ENCODE data around the gene DOK7. TPM values are rescaled to one million over a fixed set of nuclear protein-coding genes. Genes with fewer than 3 reads are reported as not detected.

The DOK7 gene
- total and polyA plus RNA-seq, 7 donors: 0.85 to 1.9 (median 1.2) TPM; not detected in 4

DNA sequence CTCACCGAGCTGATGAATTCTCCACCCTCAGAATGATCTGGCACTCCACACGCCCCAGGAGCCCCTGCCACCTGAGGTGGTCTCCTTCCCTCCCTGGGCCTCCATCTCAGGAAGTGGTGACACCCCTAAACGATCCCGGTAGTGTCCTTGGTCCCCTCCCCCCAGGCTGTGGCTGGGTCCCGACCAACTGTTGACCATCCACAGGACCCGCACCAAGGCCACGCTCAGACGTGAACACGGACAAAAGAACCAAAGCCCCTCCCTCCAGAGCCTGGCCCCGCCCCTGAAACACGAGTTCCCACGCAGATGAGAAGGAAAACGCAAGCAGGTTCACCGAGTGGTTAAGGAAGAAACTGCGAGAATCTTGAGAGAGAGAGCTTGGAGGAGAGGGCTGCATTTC, 52.5 kb downstream of the DOK7 start:
- no peak for DNase-seq
- 83 to 88% methylated on average over 15 of the region's 15 CpGs for WGBS, 2 donors
- Histone ChIP-seq H3K4me3 (no peak overlapping the region), H3K36me3 (peaks cover 48 to 96% (median 71%) of the 10 kb centered on the region in 4 donors), H3K27ac (no peak overlapping the region), H3K9me3 (no peaks in the 10 kb centered on the region), H3K4me1 (no peaks in the 10 kb centered on the region), H3K27me3 (no peaks in the 10 kb centered on the region)
- TF ChIP-seq POLR2A (IDR thresholded peaks at IDR 0.05) (no peak), POLR2AphosphoS5 (IDR thresholded peaks at IDR 0.05) (no peak), EP300 (IDR thresholded peaks at IDR 0.05) (no peak)
- TF ChIP-seq, protein P1, sequence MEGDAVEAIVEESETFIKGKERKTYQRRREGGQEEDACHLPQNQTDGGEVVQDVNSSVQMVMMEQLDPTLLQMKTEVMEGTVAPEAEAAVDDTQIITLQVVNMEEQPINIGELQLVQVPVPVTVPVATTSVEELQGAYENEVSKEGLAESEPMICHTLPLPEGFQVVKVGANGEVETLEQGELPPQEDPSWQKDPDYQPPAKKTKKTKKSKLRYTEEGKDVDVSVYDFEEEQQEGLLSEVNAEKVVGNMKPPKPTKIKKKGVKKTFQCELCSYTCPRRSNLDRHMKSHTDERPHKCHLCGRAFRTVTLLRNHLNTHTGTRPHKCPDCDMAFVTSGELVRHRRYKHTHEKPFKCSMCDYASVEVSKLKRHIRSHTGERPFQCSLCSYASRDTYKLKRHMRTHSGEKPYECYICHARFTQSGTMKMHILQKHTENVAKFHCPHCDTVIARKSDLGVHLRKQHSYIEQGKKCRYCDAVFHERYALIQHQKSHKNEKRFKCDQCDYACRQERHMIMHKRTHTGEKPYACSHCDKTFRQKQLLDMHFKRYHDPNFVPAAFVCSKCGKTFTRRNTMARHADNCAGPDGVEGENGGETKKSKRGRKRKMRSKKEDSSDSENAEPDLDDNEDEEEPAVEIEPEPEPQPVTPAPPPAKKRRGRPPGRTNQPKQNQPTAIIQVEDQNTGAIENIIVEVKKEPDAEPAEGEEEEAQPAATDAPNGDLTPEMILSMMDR (IDR thresholded peaks at IDR 0.05): no peak
- intact Hi-C loops (cut with DNase I): no loop called here

DNA sequence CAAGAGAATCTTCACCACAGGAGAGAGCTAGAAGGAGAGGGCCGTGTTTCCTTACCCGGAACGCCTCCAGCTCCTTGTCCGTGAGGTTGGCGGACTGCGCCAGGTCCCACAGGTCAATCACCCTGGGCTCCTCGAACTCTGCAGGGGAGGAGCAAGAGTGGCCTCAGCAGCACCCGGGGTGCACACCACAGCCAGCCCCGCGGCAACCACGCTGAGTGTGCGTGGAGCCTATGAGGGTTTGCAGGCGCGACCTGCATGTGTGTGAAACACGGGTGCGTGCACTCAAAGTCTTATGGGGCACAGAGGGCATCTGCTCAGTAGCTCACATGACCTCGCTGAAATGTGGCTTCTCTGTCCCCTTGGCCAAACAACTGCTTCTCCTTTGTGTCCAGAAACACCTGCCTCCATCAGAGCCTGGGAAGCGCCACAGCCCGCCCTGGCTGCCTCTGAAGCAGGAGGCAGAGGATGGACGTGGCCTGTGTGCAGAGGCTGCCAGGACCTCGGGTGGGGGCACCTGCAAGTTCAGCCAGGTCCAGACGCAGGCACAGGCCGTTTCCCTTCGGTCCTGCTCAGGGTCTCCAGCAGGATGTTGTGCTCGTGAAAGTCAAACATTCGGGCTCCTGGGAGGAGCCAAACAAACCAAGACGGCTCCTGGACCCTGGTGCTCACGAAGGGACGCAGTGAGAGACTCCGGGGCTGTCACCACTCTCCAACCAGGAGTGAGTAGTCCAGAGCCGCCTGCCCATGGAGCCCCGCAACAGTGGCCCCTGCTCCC, 53.1 kb downstream of the DOK7 start:
- 90 to 94% methylated on average over 32 of the region's 32 CpGs for WGBS, 2 donors
- peaks cover 49 to 96% (median 72%) of the 10 kb centered on the region in 4 donors for H3K36me3 ChIP-seq
- no peaks in the 10 kb centered on the region for H3K9me3 ChIP-seq
- DNase-seq: no peak
- H3K27me3 ChIP-seq: no peaks in the 10 kb centered on the region
- intact Hi-C loops (cut with DNase I): no loop called here
- TF ChIP-seq, protein P1 (IDR thresholded peaks at IDR 0.05): no peak
- TF ChIP-seq EP300 (IDR thresholded peaks at IDR 0.05): no peak
- no peak overlapping the region for H3K27ac ChIP-seq
- H3K4me3 ChIP-seq: no peak overlapping the region
- H3K4me1 ChIP-seq: no peaks in the 10 kb centered on the region

DNA sequence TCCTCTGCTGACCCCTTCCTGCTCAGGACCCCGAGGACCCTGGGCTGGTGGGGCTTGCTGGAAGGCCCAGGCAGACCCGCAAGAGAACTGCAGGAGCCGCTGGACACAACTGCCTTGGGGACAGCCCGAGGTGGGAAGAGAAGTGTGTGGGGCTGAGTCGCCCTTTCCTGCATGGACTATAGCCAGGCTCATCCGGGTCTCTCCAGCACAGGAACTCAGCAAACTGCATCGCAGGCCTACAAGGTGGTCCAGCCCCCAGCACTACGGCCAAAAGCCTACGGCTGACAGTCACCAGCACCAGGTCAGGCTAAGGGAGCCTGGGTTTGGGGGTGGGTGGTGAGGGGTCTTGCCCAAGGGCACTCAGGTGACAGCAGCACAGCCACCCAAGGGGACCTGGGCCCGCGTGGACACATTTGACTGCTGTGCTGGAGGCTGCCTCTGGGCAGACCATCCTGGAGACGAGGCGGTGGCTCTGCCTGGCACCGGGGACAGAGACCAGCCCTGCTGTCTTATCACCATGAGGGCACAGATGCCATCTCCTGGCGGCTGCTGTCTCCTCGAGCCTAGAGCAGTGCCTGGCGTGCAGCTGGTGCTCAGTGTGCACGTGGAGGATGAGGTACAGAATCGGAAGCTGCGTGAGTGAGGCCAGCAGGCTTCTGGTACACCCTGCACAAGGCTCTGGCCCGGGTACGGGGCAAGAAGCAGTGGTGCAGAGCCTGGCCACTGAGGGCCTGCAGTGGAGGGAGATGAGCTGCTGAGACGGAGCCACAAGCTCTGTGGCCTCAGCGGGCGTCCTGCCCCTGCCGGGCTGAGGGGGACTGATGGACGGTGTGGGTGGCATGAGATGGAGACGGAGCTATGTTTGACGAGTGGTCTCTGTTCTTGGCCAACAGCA, 54.0 kb downstream of the DOK7 start:
- no peaks in the 10 kb centered on the region for H3K27me3 ChIP-seq
- no peaks in the 10 kb centered on the region for H3K4me1 ChIP-seq
- peaks cover 54 to 100% (median 75%) of the 10 kb centered on the region in 4 donors for H3K36me3 ChIP-seq
- DNase-seq: no peak
- intact Hi-C loops (cut with DNase I): no loop called here
- H3K27ac ChIP-seq: no peak overlapping the region
- H3K9me3 ChIP-seq: no peaks in the 10 kb centered on the region
- 92 to 96% methylated on average over 29 of the region's 29 CpGs for WGBS, 2 donors
- H3K4me3 ChIP-seq: no peak overlapping the region
- TF ChIP-seq POLR2A (IDR thresholded peaks at IDR 0.05) (no peak), EP300 (IDR thresholded peaks at IDR 0.05) (no peak), POLR2AphosphoS5 (IDR thresholded peaks at IDR 0.05) (no peak)
- TF ChIP-seq, protein P1 (IDR thresholded peaks at IDR 0.05): no peak

DNA sequence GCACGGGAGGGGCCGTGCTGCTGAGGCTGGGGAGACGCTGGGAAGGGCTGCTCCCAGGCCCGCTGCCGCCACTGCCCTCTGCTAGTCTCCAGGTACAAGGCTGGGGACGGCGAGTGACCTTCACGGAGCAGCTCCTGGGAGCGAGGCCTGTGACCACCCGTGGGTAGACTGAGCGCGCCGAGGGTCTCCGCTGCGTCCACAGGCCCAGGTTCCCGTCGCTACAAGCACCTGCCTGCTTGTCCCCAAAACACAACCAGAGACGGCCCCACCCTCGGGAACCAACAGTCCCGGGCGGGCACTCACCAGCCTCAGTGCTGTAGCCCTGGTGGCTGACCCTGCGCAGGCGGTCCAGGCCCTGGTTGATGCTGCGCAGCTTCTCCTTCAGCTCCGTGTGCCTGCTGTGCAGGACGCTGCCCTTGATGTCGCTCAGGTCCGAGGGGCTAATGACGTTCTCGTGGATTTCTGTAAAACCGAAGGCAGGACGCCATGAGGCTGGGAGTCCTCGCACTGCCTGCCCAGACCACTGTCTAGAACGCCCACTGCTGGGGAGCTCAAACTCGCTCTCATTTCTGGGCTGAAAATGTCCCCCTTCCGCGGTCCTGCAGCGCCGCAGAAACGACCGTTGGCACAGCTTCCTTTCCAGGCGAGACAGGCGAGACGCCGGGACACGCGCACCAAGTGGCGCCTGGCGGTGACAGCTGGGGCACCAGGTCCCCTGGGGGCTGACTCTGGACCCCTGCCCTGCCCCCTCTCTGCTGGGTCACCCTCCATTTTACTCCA, 54.8 kb downstream of the DOK7 start:
- H3K9me3 ChIP-seq: no peaks in the 10 kb centered on the region
- H3K27ac ChIP-seq: no peak overlapping the region
- H3K4me3 ChIP-seq: no peak overlapping the region
- H3K36me3 ChIP-seq: peaks cover 50 to 98% (median 79%) of the 10 kb centered on the region in 4 donors
- no peaks in the 10 kb centered on the region for H3K27me3 ChIP-seq
- peak; percentile 63 for DNase-seq
- WGBS, 2 donors: 94 to 96% methylated on average over 49 of the region's 49 CpGs
- intact Hi-C loops (cut with DNase I): no loop called here
- TF ChIP-seq POLR2A (IDR thresholded peaks at IDR 0.05) (no peak), POLR2AphosphoS5 (IDR thresholded peaks at IDR 0.05) (no peak), EP300 (IDR thresholded peaks at IDR 0.05) (no peak)
- TF ChIP-seq, protein P1 (IDR thresholded peaks at IDR 0.05): no peak
- no peaks in the 10 kb centered on the region for H3K4me1 ChIP-seq

All from sigmoid colon (tissue), 7 donors.